ENCODE measurements around the gene AEBP1. TPM values are rescaled to one million over a fixed set of nuclear protein-coding genes. Genes with fewer than 3 reads are reported as not detected.

The AEBP1 gene
- total RNA-seq, 1 donor from 2014 or later, result 22.2 TPM

- Mint-ChIP-seq H3K9me3 (ENCODE audit: unreplicated experiment) (no peaks in the 10 kb centered on the region), H3K27ac (ENCODE audit: unreplicated experiment) (no peak overlapping the region), H3K27me3 (ENCODE audit: unreplicated experiment) (peaks cover 10% of the 10 kb centered on the region), H3K4me1 (ENCODE audit: unreplicated experiment) (peaks cover 4% of the 10 kb centered on the region), H3K4me3 (ENCODE audit: unreplicated experiment) (no peak overlapping the region), H3K36me3 (ENCODE audit: low read depth, unreplicated experiment) (peaks cover 4% of the 10 kb centered on the region)
- no peak for DNase-seq (ENCODE audit: low spot score)
- no peak for TF ChIP-seq CTCF (IDR thresholded peaks at IDR 0.05; ENCODE audit: unreplicated experiment)
Measured at GRCh38 chr7:44085546-44085945, 18.6 kb upstream of the AEBP1 start.

GRCh38 chr7:44086627-44087026 is 17.5 kb upstream of the AEBP1 start:
- no peaks in the 10 kb centered on the region for H3K9me3 Mint-ChIP-seq (ENCODE audit: unreplicated experiment)
- DNase-seq (ENCODE audit: low spot score), result no peak
- peaks cover 7% of the 10 kb centered on the region for H3K27me3 Mint-ChIP-seq (ENCODE audit: unreplicated experiment)
- H3K4me3 Mint-ChIP-seq (ENCODE audit: unreplicated experiment), result no peak overlapping the region
- no peaks in the 10 kb centered on the region for H3K36me3 Mint-ChIP-seq (ENCODE audit: low read depth, unreplicated experiment)
- no peak overlapping the region for H3K27ac Mint-ChIP-seq (ENCODE audit: unreplicated experiment)
- no peak for TF ChIP-seq CTCF (IDR thresholded peaks at IDR 0.05; ENCODE audit: unreplicated experiment)
- H3K4me1 Mint-ChIP-seq (ENCODE audit: unreplicated experiment), result no peaks in the 10 kb centered on the region

GRCh38 chr7:44087911-44088838 is 16.0 kb upstream of the AEBP1 start:
- H3K27me3 Mint-ChIP-seq (ENCODE audit: unreplicated experiment), result peaks cover 11% of the 10 kb centered on the region
- H3K27ac Mint-ChIP-seq (ENCODE audit: unreplicated experiment), result no peak overlapping the region
- no peaks in the 10 kb centered on the region for H3K9me3 Mint-ChIP-seq (ENCODE audit: unreplicated experiment)
- no peak overlapping the region for H3K4me3 Mint-ChIP-seq (ENCODE audit: unreplicated experiment)
- DNase-seq (ENCODE audit: low spot score), result no peak
- no peak for TF ChIP-seq CTCF (IDR thresholded peaks at IDR 0.05; ENCODE audit: unreplicated experiment)
- peaks cover 3% of the 10 kb centered on the region for H3K4me1 Mint-ChIP-seq (ENCODE audit: unreplicated experiment)
- no peaks in the 10 kb centered on the region for H3K36me3 Mint-ChIP-seq (ENCODE audit: low read depth, unreplicated experiment)

- Mint-ChIP-seq H3K27ac (ENCODE audit: unreplicated experiment) (no peak overlapping the region), H3K36me3 (ENCODE audit: low read depth, unreplicated experiment) (no peaks in the 10 kb centered on the region)
Measured at GRCh38 chr7:44093102-44093641, 11.0 kb upstream of the AEBP1 start.

More at GRCh38 chr7:44093102-44093641, 11.0 kb upstream of the AEBP1 start:
- DNase-seq (ENCODE audit: low spot score), result no peak
- TF ChIP-seq CTCF (IDR thresholded peaks at IDR 0.05; ENCODE audit: unreplicated experiment), result no peak
- Mint-ChIP-seq H3K27me3 (ENCODE audit: unreplicated experiment) (peaks cover 13% of the 10 kb centered on the region), H3K9me3 (ENCODE audit: unreplicated experiment) (no peaks in the 10 kb centered on the region), H3K4me3 (ENCODE audit: unreplicated experiment) (no peak overlapping the region), H3K4me1 (ENCODE audit: unreplicated experiment) (peaks cover 5% of the 10 kb centered on the region)
